Tibial nerve (tissue), 4 donors: ENCODE data around the gene PRPF19. TPM values are rescaled to one million over a fixed set of nuclear protein-coding genes. Genes with fewer than 3 reads are reported as not detected.
A peak's percentile ranks its signal among the peaks of the same experiment; 100 is the strongest.

Source experiments
- DNase-seq, 2 donors: peaks; one replicate each; pipeline ENCODE4 v3.0.0-alpha.2; 2019; ENCODE audit warnings: low spot score in 2 of 2
- H3K27ac ChIP-seq, 4 donors: fragments of 200-600 bp; sonication (generic) in 3 of 4; one replicate each; pipeline ENCODE4 v1.5.1; 2017 to 2019; ENCODE audit warnings: mild to moderate bottlenecking in 1 of 4
- H3K27me3 ChIP-seq, 2 donors: fragments of 200-600 bp; sonication (generic) in 1 of 2; one replicate each; pipeline versions ENCODE4 v1.5.1 to v1.6.0; 2017 to 2019
- H3K36me3 ChIP-seq, 3 donors: fragments of 200-600 bp; sonication (generic); one replicate each; pipeline ENCODE4 v1.5.1; 2018 to 2019
- H3K4me1 ChIP-seq, 4 donors: fragments of 200-600 bp; sonication (generic) in 3 of 4; one replicate each; pipeline ENCODE4 v1.5.1; 2017 to 2019
- H3K4me3 ChIP-seq, 4 donors: fragments of 200-600 bp; sonication (generic) in 3 of 4; one replicate each; pipeline ENCODE4 v1.5.1; 2017 to 2019; ENCODE audit warnings: mild to moderate bottlenecking in 1 of 4, moderate library complexity in 1 of 4
- H3K9me3 ChIP-seq, 4 donors: fragments of 200-600 bp; sonication (generic) in 3 of 4; one replicate each; pipeline ENCODE4 v1.5.1; 2017 to 2019
- CTCF ChIP-seq, 5 experiments: fragments of 200-600 bp in 3 of 5; fragments of 450-650 bp in 2 of 5; sonication (generic) in 3 of 5; IDR thresholded peaks; one replicate each; pipeline ENCODE4 v1.5.1; 2016 to 2019; ENCODE audit warnings: antibody characterized with exemption in 5 of 5, mild to moderate bottlenecking in 3 of 5, moderate library complexity in 2 of 5
- EP300 ChIP-seq, 2 donors: sonication (generic); formaldehyde crosslinking; IDR thresholded peaks; one replicate each; pipeline ENCODE4 v1.6.1; 2017; ENCODE audit warnings: antibody characterized with exemption in 2 of 2, mild to moderate bottlenecking in 1 of 2
- POLR2A ChIP-seq, 2 donors: fragments of 450-650 bp; IDR thresholded peaks; one replicate each; pipeline ENCODE4 v1.6.1; 2017; ENCODE audit warnings: antibody characterized with exemption in 2 of 2, mild to moderate bottlenecking in 2 of 2, moderate library complexity in 2 of 2
- WGBS, 2 donors: methylation state at CpG; one replicate each; pipeline ENCODE4 v1.1.5; 2018; 5-methylcytosine and 5-hydroxymethylcytosine counted together
- total RNA-seq, 4 donors: library from RNA; depleted of rRNA; stranded (reverse); fragments of >200 nt; gene quantifications; one replicate each; pipeline ENCODE4 v1.1.0, GENCODE V29; 2016

PRPF19 gene
- total RNA-seq, 4 donors from 2014 or later: 49.6 to 92.0 (median 55.5) TPM

- TF ChIP-seq EP300 (IDR thresholded peaks at IDR 0.05): no peak
- no peak for TF ChIP-seq CTCF (IDR thresholded peaks at IDR 0.05)
- no peak for TF ChIP-seq POLR2A (IDR thresholded peaks at IDR 0.05)
- Histone ChIP-seq H3K27me3 (no peaks in the 10 kb centered on the region), H3K27ac (no peak overlapping the region), H3K36me3 (peaks cover 0 to 29% (median 0%) of the 10 kb centered on the region in 3 donors), H3K9me3 (no peaks in the 10 kb centered on the region), H3K4me3 (no peak overlapping the region), H3K4me1 (peaks cover 0 to 38% (median 0%) of the 10 kb centered on the region in 4 donors)
- 52 to 55% methylated on average over 11 to 16 of the region's 16 CpGs for WGBS, 2 donors
- no peak for DNase-seq
Observed at GRCh38 chr11:60872961-60873524, 33.3 kb downstream of the PRPF19 start.

- H3K4me3 ChIP-seq: no peak overlapping the region
- TF ChIP-seq POLR2A (IDR thresholded peaks at IDR 0.05) (no peak), EP300 (IDR thresholded peaks at IDR 0.05) (peak in 1 of 2 donors; percentile 51), CTCF (IDR thresholded peaks at IDR 0.05) (no peak)
- no peaks in the 10 kb centered on the region for H3K9me3 ChIP-seq
- 87 to 97% methylated on average over 5 to 6 of the region's 6 CpGs for WGBS, 2 donors
- H3K27me3 ChIP-seq: no peaks in the 10 kb centered on the region
- DNase-seq: peak; percentile 39 to 80
- peak overlapping the region in 1 of 4 donors; percentile 28 for H3K27ac ChIP-seq
- peaks cover 0 to 28% (median 0%) of the 10 kb centered on the region in 3 donors for H3K36me3 ChIP-seq
- peaks cover 0 to 31% (median 0%) of the 10 kb centered on the region in 4 donors for H3K4me1 ChIP-seq
Observed at GRCh38 chr11:60872124-60872960, 34.0 kb downstream of the PRPF19 start.

- Histone ChIP-seq H3K9me3 (no peaks in the 10 kb centered on the region), H3K27me3 (no peaks in the 10 kb centered on the region), H3K4me1 (peaks cover 0 to 31% (median 0%) of the 10 kb centered on the region in 4 donors), H3K36me3 (peaks cover 0 to 23% (median 0%) of the 10 kb centered on the region in 3 donors), H3K27ac (peak overlapping the region in 2 of 4 donors; percentile 28 to 32), H3K4me3 (no peak overlapping the region)
- no peak for DNase-seq
- no peak for TF ChIP-seq POLR2A (IDR thresholded peaks at IDR 0.05)
- TF ChIP-seq EP300 (IDR thresholded peaks at IDR 0.05): no peak
- TF ChIP-seq CTCF (IDR thresholded peaks at IDR 0.05): no peak
- 74 to 79% methylated on average over 7 of the region's 7 CpGs for WGBS, 2 donors
Observed at GRCh38 chr11:60871378-60872061, 34.9 kb downstream of the PRPF19 start.

- no peak for DNase-seq
- no peak overlapping the region for H3K27ac ChIP-seq
- TF ChIP-seq POLR2A (IDR thresholded peaks at IDR 0.05): no peak
- TF ChIP-seq EP300 (IDR thresholded peaks at IDR 0.05): no peak
- TF ChIP-seq CTCF (IDR thresholded peaks at IDR 0.05): no peak
- no peak overlapping the region for H3K4me3 ChIP-seq
- H3K36me3 ChIP-seq: peaks cover 0 to 16% (median 0%) of the 10 kb centered on the region in 3 donors
- WGBS, 2 donors: 83 to 85% methylated on average over 13 of the region's 13 CpGs
- H3K27me3 ChIP-seq: no peaks in the 10 kb centered on the region
- no peaks in the 10 kb centered on the region for H3K9me3 ChIP-seq
- H3K4me1 ChIP-seq: peaks cover 0 to 31% (median 0%) of the 10 kb centered on the region in 4 donors
Observed at GRCh38 chr11:60870733-60871377, 35.5 kb downstream of the PRPF19 start.
